ENCODE results near the gene TINAGL1.
A peak's percentile ranks its signal among the peaks of the same experiment; 100 is the strongest.
"Not testable (repeated sequence)": the region's sequence is repeated elsewhere in the genome, so short reads cannot be mapped to it uniquely, and the experiment has no call there.

The TINAGL1 gene

DNA sequence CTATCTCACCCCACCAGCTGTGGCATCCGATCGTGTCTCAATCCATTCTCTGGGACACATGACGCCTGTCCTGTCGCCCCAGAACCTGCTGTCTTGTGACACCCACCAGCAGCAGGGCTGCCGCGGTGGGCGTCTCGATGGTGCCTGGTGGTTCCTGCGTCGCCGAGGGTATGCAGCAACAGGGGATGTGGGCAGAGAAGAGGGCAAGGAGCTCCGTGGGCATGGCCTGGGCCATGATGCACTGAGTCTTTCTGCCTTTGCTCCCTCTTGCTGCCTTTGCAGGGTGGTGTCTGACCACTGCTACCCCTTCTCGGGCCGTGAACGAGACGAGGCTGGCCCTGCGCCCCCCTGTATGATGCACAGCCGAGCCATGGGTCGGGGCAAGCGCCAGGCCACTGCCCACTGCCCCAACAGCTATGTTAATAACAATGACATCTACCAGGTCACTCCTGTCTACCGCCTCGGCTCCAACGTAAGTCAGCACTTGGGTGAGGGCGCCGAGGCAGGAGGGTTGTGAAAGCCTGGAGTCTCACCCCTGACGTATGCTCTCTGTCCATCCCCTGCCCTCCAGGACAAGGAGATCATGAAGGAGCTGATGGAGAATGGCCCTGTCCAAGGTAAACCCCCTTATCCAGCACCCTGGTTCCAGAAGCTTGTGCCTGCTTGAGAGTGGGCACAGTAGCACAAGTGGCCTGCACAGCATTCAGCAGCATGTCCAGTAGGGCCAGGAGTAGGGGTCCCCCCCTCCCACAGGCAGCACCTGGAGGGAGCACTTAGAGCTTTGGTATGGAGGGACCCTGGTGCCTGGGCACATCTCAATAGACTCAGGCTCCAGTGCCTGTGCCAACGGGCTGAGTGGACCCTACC lies 8.8 kb downstream of the TINAGL1 start:
- H3K4me1 Mint-ChIP-seq: no peaks in the 10 kb centered on the region
- no peak overlapping the region for H3K4me3 Mint-ChIP-seq
- H3K9me3 Mint-ChIP-seq: no peaks in the 10 kb centered on the region
- CTCF ChIA-PET: interaction anchor here (1.0 kb wide), 1 partner anchor 20 kb away, joined by 3 read pairs; no protein-coding TSS in a partner anchor
- no peaks in the 10 kb centered on the region for H3K36me3 Mint-ChIP-seq
- no peak overlapping the region for H3K27ac Mint-ChIP-seq
- no peak for DNase-seq
- peaks cover 30% of the 10 kb centered on the region for H3K27me3 Mint-ChIP-seq

DNA sequence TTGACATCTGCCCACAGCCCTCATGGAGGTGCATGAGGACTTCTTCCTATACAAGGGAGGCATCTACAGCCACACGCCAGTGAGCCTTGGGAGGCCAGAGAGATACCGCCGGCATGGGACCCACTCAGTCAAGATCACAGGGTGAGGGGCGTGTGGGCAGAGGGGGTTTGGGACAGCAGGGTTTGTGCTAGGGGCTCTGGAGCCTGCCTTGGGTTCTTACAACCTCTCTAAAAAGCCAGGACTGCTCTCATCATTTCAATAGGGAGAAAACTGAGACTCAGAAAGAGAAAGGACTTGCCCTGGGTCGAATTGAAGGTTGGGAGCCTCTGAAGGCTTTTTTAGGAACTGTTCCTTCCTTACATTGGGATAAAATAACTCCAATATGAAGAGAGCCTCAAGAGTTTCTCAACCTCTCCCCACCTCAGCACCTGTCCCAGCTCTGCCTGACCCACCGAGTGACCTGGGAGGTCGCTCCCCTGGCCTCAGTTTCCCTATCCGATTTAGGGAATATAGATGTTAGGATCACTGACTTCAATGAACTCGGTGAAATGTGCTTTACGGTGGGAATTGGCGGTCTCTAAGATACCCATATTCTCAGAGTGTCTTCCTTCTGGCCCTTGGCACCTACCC lies 9.5 kb downstream of the TINAGL1 start:
- Mint-ChIP-seq H3K9me3 (no peaks in the 10 kb centered on the region), H3K36me3 (no peaks in the 10 kb centered on the region), H3K4me3 (no peak overlapping the region), H3K27me3 (peaks cover 32% of the 10 kb centered on the region), H3K4me1 (no peaks in the 10 kb centered on the region), H3K27ac (no peak overlapping the region)
- CTCF ChIA-PET: interaction anchor here (1.0 kb wide), 1 partner anchor 21 kb away, joined by 3 read pairs; no protein-coding TSS in a partner anchor
- no peak for DNase-seq

DNA sequence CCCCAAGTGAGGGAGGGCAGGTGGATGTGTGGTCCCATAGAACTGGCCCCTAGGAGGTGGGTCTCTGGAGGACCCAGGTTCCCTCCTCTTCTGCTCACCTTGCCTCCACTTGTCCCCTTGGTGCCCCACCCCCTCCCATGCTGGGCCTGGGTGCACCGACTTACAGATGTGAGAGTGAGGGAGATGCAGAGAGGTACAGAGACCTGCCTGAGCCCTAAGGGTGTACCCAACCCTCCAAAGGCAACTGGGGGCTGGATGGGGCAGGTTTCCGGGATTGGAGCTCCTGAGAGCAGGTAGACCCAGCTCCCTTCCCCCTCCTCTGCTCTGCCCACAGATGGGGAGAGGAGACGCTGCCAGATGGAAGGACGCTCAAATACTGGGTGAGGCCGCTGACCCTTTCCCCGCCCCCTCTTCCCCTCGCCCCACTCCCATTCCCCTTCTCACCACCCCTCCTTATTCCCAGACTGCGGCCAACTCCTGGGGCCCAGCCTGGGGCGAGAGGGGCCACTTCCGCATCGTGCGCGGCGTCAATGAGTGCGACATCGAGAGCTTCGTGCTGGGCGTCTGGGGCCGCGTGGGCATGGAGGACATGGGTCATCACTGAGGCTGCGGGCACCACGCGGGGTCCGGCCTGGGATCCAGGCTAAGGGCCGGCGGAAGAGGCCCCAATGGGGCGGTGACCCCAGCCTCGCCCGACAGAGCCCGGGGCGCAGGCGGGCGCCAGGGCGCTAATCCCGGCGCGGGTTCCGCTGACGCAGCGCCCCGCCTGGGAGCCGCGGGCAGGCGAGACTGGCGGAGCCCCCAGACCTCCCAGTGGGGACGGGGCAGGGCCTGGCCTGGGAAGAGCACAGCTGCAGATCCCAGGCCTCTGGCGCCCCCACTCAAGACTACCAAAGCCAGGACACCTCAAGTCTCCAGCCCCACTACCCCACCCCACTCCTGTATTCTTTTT lies 10.3 kb downstream of the TINAGL1 start:
- Mint-ChIP-seq H3K4me3 (no peak overlapping the region), H3K36me3 (no peaks in the 10 kb centered on the region), H3K4me1 (no peaks in the 10 kb centered on the region), H3K27ac (no peak overlapping the region), H3K9me3 (no peaks in the 10 kb centered on the region), H3K27me3 (peaks cover 36% of the 10 kb centered on the region)
- CTCF ChIA-PET: interaction anchor here (0.6 to 1.2 kb wide), 3 partner anchors 19 to 202 kb away, joined by 3 to 4 read pairs (median 4); no protein-coding TSS in a partner anchor
- no peak for DNase-seq

- not testable (repeated sequence) for H3K36me3 Mint-ChIP-seq, H3K27ac Mint-ChIP-seq, DNase-seq, H3K4me1 Mint-ChIP-seq, H3K9me3 Mint-ChIP-seq, H3K4me3 Mint-ChIP-seq
- CTCF ChIA-PET: interaction anchor here (0.6 to 1.2 kb wide), 6 partner anchors 9 to 202 kb away, joined by 3 to 6 read pairs (median 4); no protein-coding TSS in a partner anchor
- peaks cover 42% of the 10 kb centered on the region for H3K27me3 Mint-ChIP-seq
Observed at GRCh38 chr1:31587328-31587699, 11.0 kb downstream of the TINAGL1 start.

- DNase-seq: peak; percentile 64
- CTCF ChIA-PET: interaction anchor here (0.7 to 1.2 kb wide), 6 partner anchors 9 to 118 kb away, joined by 3 to 6 read pairs (median 4); no protein-coding TSS in a partner anchor
- no peak overlapping the region for H3K4me3 Mint-ChIP-seq
- no peaks in the 10 kb centered on the region for H3K4me1 Mint-ChIP-seq
- peaks cover 46% of the 10 kb centered on the region for H3K27me3 Mint-ChIP-seq
- no peak overlapping the region for H3K27ac Mint-ChIP-seq
- no peaks in the 10 kb centered on the region for H3K36me3 Mint-ChIP-seq
- no peaks in the 10 kb centered on the region for H3K9me3 Mint-ChIP-seq
Observed at GRCh38 chr1:31587720-31588423, 11.6 kb downstream of the TINAGL1 start.

- H3K27ac Mint-ChIP-seq: no peak overlapping the region
- peaks cover 50% of the 10 kb centered on the region for H3K27me3 Mint-ChIP-seq
- no peaks in the 10 kb centered on the region for H3K4me1 Mint-ChIP-seq
- H3K36me3 Mint-ChIP-seq: no peaks in the 10 kb centered on the region
- DNase-seq: no peak
- H3K9me3 Mint-ChIP-seq: no peaks in the 10 kb centered on the region
- CTCF ChIA-PET: interaction anchor here (0.6 kb wide), 1 partner anchor 10 kb away, joined by 4 read pairs; no protein-coding TSS in a partner anchor
- no peak overlapping the region for H3K4me3 Mint-ChIP-seq
Observed at GRCh38 chr1:31588751-31589515, 12.6 kb downstream of the TINAGL1 start.

- CTCF ChIA-PET: interaction anchor here (0.6 to 2.9 kb wide), 3 partner anchors 26 to 197 kb away, joined by 3 to 11 read pairs (median 3); no protein-coding TSS in a partner anchor
- Mint-ChIP-seq H3K9me3 (no peaks in the 10 kb centered on the region), H3K4me1 (no peaks in the 10 kb centered on the region), H3K27ac (no peak overlapping the region), H3K27me3 (peaks cover 55% of the 10 kb centered on the region), H3K36me3 (no peaks in the 10 kb centered on the region), H3K4me3 (no peak overlapping the region)
- no peak for DNase-seq
Observed at GRCh38 chr1:31591425-31592093, 15.2 kb downstream of the TINAGL1 start.

- DNase-seq: no peak
- Mint-ChIP-seq H3K27me3 (peaks cover 54% of the 10 kb centered on the region), H3K4me1 (no peaks in the 10 kb centered on the region), H3K9me3 (no peaks in the 10 kb centered on the region), H3K27ac (no peak overlapping the region), H3K4me3 (no peak overlapping the region), H3K36me3 (no peaks in the 10 kb centered on the region)
- CTCF ChIA-PET: interaction anchor here (1.2 to 2.9 kb wide), 2 partner anchors 11 to 27 kb away, joined by 4 to 11 read pairs; no protein-coding TSS in a partner anchor
Observed at GRCh38 chr1:31592132-31592531, 15.8 kb downstream of the TINAGL1 start.

DNA sequence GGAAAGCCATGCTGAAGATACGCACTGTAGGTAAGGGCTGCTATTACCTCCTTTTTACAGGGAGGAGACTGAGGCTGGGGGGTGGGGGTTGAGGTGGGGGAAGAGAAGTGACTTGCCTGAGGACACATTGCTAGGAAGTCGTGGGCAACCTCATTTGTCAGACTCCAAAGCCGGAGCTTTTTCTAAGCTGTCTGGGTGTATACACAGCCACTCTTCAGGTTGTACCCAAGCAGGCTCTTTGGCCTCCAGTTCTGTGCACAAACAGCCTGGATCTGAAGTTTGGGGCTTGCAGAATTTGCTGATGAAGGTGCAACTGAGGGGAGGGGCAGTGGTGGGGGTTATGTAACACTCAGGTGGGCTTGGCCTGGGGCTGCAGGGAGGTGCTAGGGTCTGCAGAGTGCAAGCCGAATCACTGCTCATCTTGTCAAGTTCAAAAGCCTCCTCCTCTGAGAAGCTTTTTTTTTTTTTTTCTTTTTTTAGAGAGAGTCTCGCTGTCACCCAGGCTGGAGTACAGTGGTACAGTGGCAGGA lies 16.9 kb downstream of the TINAGL1 start:
- H3K9me3 Mint-ChIP-seq: no peaks in the 10 kb centered on the region
- DNase-seq: no peak
- CTCF ChIA-PET: interaction anchor here (0.7 to 2.9 kb wide), 4 partner anchors 10 to 196 kb away, joined by 3 to 11 read pairs (median 4); no protein-coding TSS in a partner anchor
- no peak overlapping the region for H3K4me3 Mint-ChIP-seq
- H3K4me1 Mint-ChIP-seq: no peaks in the 10 kb centered on the region
- peaks cover 47% of the 10 kb centered on the region for H3K27me3 Mint-ChIP-seq
- H3K27ac Mint-ChIP-seq: no peak overlapping the region
- H3K36me3 Mint-ChIP-seq: no peaks in the 10 kb centered on the region

DNA sequence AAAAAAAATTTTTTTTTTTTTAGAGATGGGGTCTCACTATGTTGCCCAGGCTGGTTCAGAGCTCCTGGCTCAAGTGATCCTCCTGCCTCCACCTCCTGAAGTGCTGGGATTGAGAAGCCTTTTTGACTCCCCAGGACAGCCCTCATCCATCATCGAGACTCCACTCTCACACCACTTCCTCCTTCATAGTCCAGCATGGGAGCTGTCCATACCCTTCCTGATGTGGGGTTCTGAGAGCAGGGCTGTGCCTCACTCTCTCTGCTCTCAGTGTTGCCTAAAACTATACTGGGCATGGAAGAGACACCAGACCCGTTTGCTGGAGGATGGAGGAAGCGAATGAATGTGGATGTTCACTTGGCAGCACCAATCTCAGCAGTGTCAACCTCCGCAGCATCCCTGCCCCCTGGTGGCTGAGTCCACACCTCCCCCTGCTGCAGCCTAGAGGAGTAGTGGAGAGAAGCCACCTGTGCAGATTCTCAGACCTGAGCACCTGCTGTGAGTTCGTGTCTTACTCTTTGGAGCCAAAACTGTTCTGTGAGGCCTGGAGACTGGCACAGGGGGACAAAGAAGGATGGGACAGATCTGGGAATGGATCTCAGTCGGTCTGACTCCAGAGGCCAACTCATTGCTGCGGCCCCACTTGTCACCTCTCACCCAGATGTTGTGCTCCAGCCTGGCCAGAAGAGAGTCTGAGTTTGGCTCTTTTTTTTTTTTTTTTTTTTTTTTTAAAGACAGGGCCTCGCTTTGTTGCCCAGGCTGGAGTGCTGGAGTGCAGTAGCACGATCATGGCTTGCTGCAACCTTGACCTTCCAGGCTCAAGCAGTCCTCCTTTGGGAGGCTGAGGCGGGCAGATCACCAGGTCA lies 17.7 kb downstream of the TINAGL1 start:
- peaks cover 42% of the 10 kb centered on the region for H3K27me3 Mint-ChIP-seq
- no peaks in the 10 kb centered on the region for H3K9me3 Mint-ChIP-seq
- CTCF ChIA-PET: interaction anchor here (0.7 to 2.9 kb wide), 5 partner anchors 29 to 364 kb away, joined by 3 to 11 read pairs (median 3); no protein-coding TSS in a partner anchor
- H3K4me1 Mint-ChIP-seq: no peaks in the 10 kb centered on the region
- no peak overlapping the region for H3K27ac Mint-ChIP-seq
- no peak overlapping the region for H3K4me3 Mint-ChIP-seq
- H3K36me3 Mint-ChIP-seq: no peaks in the 10 kb centered on the region
- peak; percentile 81 for DNase-seq
